Heart left ventricle (tissue), 16 donors: Measurements from ENCODE around the gene RCAN3. TPM values are rescaled to one million over a fixed set of nuclear protein-coding genes. Genes with fewer than 3 reads are reported as not detected.
"Not testable (repeated sequence)": the region's sequence is repeated elsewhere in the genome, so short reads cannot be mapped to it uniquely, and the experiment has no call there.

Experiments used
- ATAC-seq, 4 donors: fragments of 200-7000 bp; cut with Tn5 transposase; one replicate each; pipeline ENCODE4 v1.9.1; 2020 to 2022; ENCODE audit warnings: moderate library complexity in 4 of 4, mild to moderate bottlenecking in 3 of 4, moderate number of reproducible peaks in 1 of 4
- DNase-seq, 5 donors: peaks; one replicate each; pipeline ENCODE4 v3.0.0-alpha.2; 2020
- H3K27ac ChIP-seq, 12 donors: fragments of 200-600 bp; sonication (generic) in 4 of 12; one replicate each; pipeline versions ENCODE4 v1.5.0 to v1.8.0; 2016 to 2022; ENCODE audit warnings: mild to moderate bottlenecking in 2 of 12
- H3K27me3 ChIP-seq, 9 donors: fragments of 200-600 bp; sonication (generic) in 2 of 9; one replicate each; pipeline versions ENCODE4 v1.5.1 to v1.8.0; 2016 to 2022; ENCODE audit warnings: mild to moderate bottlenecking in 3 of 9
- H3K36me3 ChIP-seq, 9 donors: fragments of 200-600 bp; sonication (generic) in 2 of 9; one replicate each; pipeline versions ENCODE4 v1.5.0 to v1.8.0; 2018 to 2022; ENCODE audit warnings: mild to moderate bottlenecking in 2 of 9
- H3K4me1 ChIP-seq, 12 donors: fragments of 200-600 bp; sonication (generic) in 4 of 12; one replicate each; pipeline versions ENCODE4 v1.5.0 to v1.8.0; 2016 to 2022; ENCODE audit warnings: mild to moderate bottlenecking in 3 of 12
- H3K4me3 ChIP-seq, 12 donors: fragments of 200-600 bp; sonication (generic) in 4 of 12; one replicate each; pipeline versions ENCODE4 v1.5.0 to v1.8.0; 2017 to 2022; ENCODE audit warnings: mild to moderate bottlenecking in 9 of 12, moderate library complexity in 4 of 12
- H3K9me3 ChIP-seq, 12 donors: fragments of 200-600 bp; sonication (generic) in 4 of 12; one replicate each; pipeline versions ENCODE4 v1.5.0 to v1.8.0; 2016 to 2022; ENCODE audit warnings: mild to moderate bottlenecking in 1 of 12
- POLR2A ChIP-seq, 2 donors: fragments of 450-650 bp; IDR thresholded peaks; one replicate each; pipeline ENCODE4 v1.6.1; 2017; ENCODE audit warnings: antibody characterized with exemption in 2 of 2, mild to moderate bottlenecking in 2 of 2, moderate library complexity in 2 of 2
- WGBS, 4 donors: extraction: QIAGEN DNeasy Blood & Tissue Kit in 2 of 4; methylation state at CpG; one replicate each; pipeline versions ENCODE4 v1.1.5 to v1.1.7; 2013 to 2018; 5-methylcytosine and 5-hydroxymethylcytosine counted together
- intact Hi-C, 10 donors: fragments of 100-400 bp; cut with DNase I; formaldehyde crosslinking; loops; one replicate each; pipeline versions ENCODE4 v1.11.1 to v1.14.2; 2022
- polyA plus RNA-seq, 2 donors: library from polyadenylated mRNA; stranded (reverse); fragments of 200-250 nt; gene quantifications; one replicate each; pipeline ENCODE4 v1.2.3, GENCODE V29; 2013
- total RNA-seq, 9 donors: library from RNA; depleted of rRNA in 2 of 9; stranded (reverse); fragments of >200 nt in 2 of 9; fragmentation: NEBNext Ultra II Directional in 3 of 9; extraction: Animal tissue kit (Norgen Biotek cat#: 25700) in 3 of 9; gene quantifications; one replicate each; pipeline versions ENCODE4 v1.1.0 to v1.2.4, GENCODE V29; 2016 to 2023
- TF ChIP-seq, protein P1 (sequence below), 12 donors: fragments of 200-600 bp; sonication (generic) in 4 of 12; IDR thresholded peaks; one replicate each; pipeline versions ENCODE4 v1.5.0 to v1.8.0; 2018 to 2022; ENCODE audit warnings: antibody characterized with exemption in 12 of 12, mild to moderate bottlenecking in 5 of 12
- donor health status: ischemic (EF 13 %, LVEDD 7.1; RV severe dilation, severe dysfunction).
- donor health status: healthy with polysubstance abuse.
- donor health status: DM: no; HTN: yes; CAD: no.
- donor health status: DM: no; HTN: no; CAD: no.
- donor health status: ischemic (EF 25% LVEDD 6.9; RV normal size, moderate dysfunction).
- donor health status: ischemic (EF 25% LVEDD 5.7; RV mildly dilated, moderate dysfunction).
- donor health status: healthy.
- donor health status: DM: yes; HTN: yes; CAD: no.
- donor health status: ischemic (EF 35%, LVEDD 5.7; RV mildly dilated, moderate dysfunction).
- donor health status: nonischemic (EF 11% LVEDD 7.7; RV severe dilation, severe dysfunction).
- donor health status: DM: yes; HTN: yes; CAD: no.
- donor health status: PGD.
- donor health status: ischemic (EF 29% LVEDD 5.4; RV normal size, mild dysfunction).
- donor health status: nonischemic (EF 23%, LVEDD 6.1; RV moderate dilation, normal function).

RCAN3 gene
- total and polyA plus RNA-seq, 11 donors: 2.1 to 9.7 (median 5.9) TPM

DNA sequence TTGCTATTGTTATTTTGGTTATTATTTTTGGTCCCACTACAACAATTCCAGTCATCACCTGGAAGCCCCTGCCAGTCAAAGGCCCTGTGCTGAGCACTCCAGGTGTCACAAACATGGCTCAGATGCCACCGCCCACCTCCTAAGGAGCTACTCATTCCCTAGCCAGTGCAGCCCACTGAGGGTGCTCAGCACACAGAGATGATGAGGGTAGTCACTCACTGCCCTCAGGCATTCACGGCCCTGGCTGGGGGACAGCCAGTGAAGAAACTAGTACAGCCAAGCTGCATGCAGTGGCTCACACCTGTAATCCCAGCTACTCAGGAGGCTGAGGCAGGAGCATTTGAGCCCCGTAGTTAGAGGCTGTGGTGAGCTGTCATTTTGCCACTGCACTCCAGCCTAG, 44.8 kb upstream of the RCAN3 start:
- peaks cover 0 to 70% (median 59%) of the 10 kb centered on the region in 9 donors for H3K36me3 ChIP-seq
- intact Hi-C loops: no loop called here
- H3K27me3 ChIP-seq: no peaks in the 10 kb centered on the region
- ATAC-seq: no peak
- no peaks in the 10 kb centered on the region for H3K9me3 ChIP-seq
- no peak for TF ChIP-seq POLR2A (IDR thresholded peaks at IDR 0.05)
- TF ChIP-seq, protein P1, sequence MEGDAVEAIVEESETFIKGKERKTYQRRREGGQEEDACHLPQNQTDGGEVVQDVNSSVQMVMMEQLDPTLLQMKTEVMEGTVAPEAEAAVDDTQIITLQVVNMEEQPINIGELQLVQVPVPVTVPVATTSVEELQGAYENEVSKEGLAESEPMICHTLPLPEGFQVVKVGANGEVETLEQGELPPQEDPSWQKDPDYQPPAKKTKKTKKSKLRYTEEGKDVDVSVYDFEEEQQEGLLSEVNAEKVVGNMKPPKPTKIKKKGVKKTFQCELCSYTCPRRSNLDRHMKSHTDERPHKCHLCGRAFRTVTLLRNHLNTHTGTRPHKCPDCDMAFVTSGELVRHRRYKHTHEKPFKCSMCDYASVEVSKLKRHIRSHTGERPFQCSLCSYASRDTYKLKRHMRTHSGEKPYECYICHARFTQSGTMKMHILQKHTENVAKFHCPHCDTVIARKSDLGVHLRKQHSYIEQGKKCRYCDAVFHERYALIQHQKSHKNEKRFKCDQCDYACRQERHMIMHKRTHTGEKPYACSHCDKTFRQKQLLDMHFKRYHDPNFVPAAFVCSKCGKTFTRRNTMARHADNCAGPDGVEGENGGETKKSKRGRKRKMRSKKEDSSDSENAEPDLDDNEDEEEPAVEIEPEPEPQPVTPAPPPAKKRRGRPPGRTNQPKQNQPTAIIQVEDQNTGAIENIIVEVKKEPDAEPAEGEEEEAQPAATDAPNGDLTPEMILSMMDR (IDR thresholded peaks at IDR 0.05): no peak
- no peaks in the 10 kb centered on the region for H3K4me1 ChIP-seq
- H3K4me3 ChIP-seq: no peak overlapping the region
- DNase-seq: no peak
- WGBS, 4 donors: 91 to 96% (median 93%) methylated on average over 3 of the region's 3 CpGs
- no peak overlapping the region for H3K27ac ChIP-seq

GRCh38 chr1:24459551-24460266, 42.9 kb upstream of the RCAN3 start:
- intact Hi-C loops: no loop called here
- Histone ChIP-seq H3K36me3 (peaks cover 0 to 68% (median 52%) of the 10 kb centered on the region in 9 donors), H3K9me3 (no peaks in the 10 kb centered on the region), H3K4me3 (no peak overlapping the region), H3K27ac (no peak overlapping the region), H3K4me1 (no peaks in the 10 kb centered on the region), H3K27me3 (no peaks in the 10 kb centered on the region)
- DNase-seq (no peak), ATAC-seq (no peak)
- 88 to 96% (median 93%) methylated on average over 6 of the region's 6 CpGs for WGBS, 4 donors
- TF ChIP-seq POLR2A (IDR thresholded peaks at IDR 0.05): no peak
- TF ChIP-seq, protein P1 (IDR thresholded peaks at IDR 0.05): no peak

DNA sequence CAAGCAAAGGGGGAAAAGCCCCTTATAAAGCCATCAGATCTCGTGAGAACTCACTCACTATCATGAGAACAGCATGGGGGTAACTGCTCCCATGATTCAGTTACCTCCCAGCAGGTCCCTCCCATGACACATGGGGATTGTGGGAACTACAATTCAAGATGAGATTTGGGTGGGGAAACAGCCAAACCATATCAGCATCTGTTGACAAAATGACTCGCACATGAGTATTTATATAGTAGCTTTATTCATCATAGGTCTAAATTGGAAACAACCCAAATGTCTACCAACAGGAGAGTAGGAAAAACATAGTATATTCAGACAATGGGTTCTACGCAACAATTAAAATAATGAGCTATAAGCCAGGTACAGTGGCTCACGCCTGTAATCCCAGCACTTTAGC, 40.5 kb upstream of the RCAN3 start:
- peaks cover 0 to 70% (median 48%) of the 10 kb centered on the region in 9 donors for H3K36me3 ChIP-seq
- intact Hi-C loops, H3K9me3 ChIP-seq, H3K4me3 ChIP-seq, ATAC-seq, DNase-seq, H3K4me1 ChIP-seq, H3K27me3 ChIP-seq, H3K27ac ChIP-seq: not testable (repeated sequence)
- WGBS, 4 donors: 83 to 93% (median 91%) methylated on average over 4 of the region's 4 CpGs

GRCh38 chr1:24463776-24464735, 38.6 kb upstream of the RCAN3 start:
- H3K9me3 ChIP-seq: no peaks in the 10 kb centered on the region
- H3K27ac ChIP-seq: no peak overlapping the region
- TF ChIP-seq, protein P1 (IDR thresholded peaks at IDR 0.05): no peak
- TF ChIP-seq POLR2A (IDR thresholded peaks at IDR 0.05): no peak
- 69 to 74% (median 71%) methylated on average over 14 of the region's 14 CpGs for WGBS, 4 donors
- no peak overlapping the region for H3K4me3 ChIP-seq
- no peaks in the 10 kb centered on the region for H3K4me1 ChIP-seq
- intact Hi-C loops: no loop called here
- DNase-seq: no peak
- H3K36me3 ChIP-seq: peaks cover 0 to 54% (median 32%) of the 10 kb centered on the region in 9 donors
- H3K27me3 ChIP-seq: no peaks in the 10 kb centered on the region
- ATAC-seq: no peak
